GM19452 (cell line): ENCODE measurements around the gene AGBL1.

ENCODE experiments used
- ATAC-seq: cut with Tn5 transposase; IDR thresholded peaks from one replicate; pipeline ENCODE4 v1.9.1; 2021; ENCODE audit not compliant: unreplicated experiment

AGBL1 gene

GRCh38 chr15:86676002-86676401 is 596.3 kb downstream of the AGBL1 start:
- no peak for ATAC-seq

GRCh38 chr15:86677278-86677677 is 597.6 kb downstream of the AGBL1 start:
- no peak for ATAC-seq

- ATAC-seq = no peak
Observed at GRCh38 chr15:86685263-86685662, 605.6 kb downstream of the AGBL1 start.

- ATAC-seq = no peak
Observed at GRCh38 chr15:86689006-86689405, 609.3 kb downstream of the AGBL1 start.

- no peak for ATAC-seq
Observed at GRCh38 chr15:86690566-86690965, 610.9 kb downstream of the AGBL1 start.

GRCh38 chr15:86691091-86691663 is 611.5 kb downstream of the AGBL1 start:
- ATAC-seq = no peak

GRCh38 chr15:86700864-86701610 is 621.4 kb downstream of the AGBL1 start:
- ATAC-seq = no peak

GRCh38 chr15:86701611-86701963 is 621.9 kb downstream of the AGBL1 start:
- no peak for ATAC-seq

GRCh38 chr15:86706813-86707212 is 627.1 kb downstream of the AGBL1 start:
- ATAC-seq = no peak

GRCh38 chr15:86711476-86711875 is 631.8 kb downstream of the AGBL1 start:
- ATAC-seq = no peak

GRCh38 chr15:86714241-86714640 is 634.6 kb downstream of the AGBL1 start:
- no peak for ATAC-seq

- ATAC-seq = no peak
Observed at GRCh38 chr15:86725628-86726027, 646.0 kb downstream of the AGBL1 start.

GRCh38 chr15:86735247-86736040 is 655.8 kb downstream of the AGBL1 start:
- ATAC-seq = no peak

GRCh38 chr15:86741917-86742316 is 662.2 kb downstream of the AGBL1 start:
- no peak for ATAC-seq

GRCh38 chr15:86743283-86743903 is 663.7 kb downstream of the AGBL1 start:
- no peak for ATAC-seq

- ATAC-seq = no peak
Observed at GRCh38 chr15:86744198-86744780, 664.6 kb downstream of the AGBL1 start.

GRCh38 chr15:86751116-86751515 is 671.4 kb downstream of the AGBL1 start:
- no peak for ATAC-seq

GRCh38 chr15:86754846-86755245 is 675.2 kb downstream of the AGBL1 start:
- no peak for ATAC-seq

- no peak for ATAC-seq
Observed at GRCh38 chr15:86756688-86757087, 677.0 kb downstream of the AGBL1 start.

GRCh38 chr15:86759800-86760523 is 680.3 kb downstream of the AGBL1 start:
- ATAC-seq = no peak

GRCh38 chr15:86762874-86763273 is 683.2 kb downstream of the AGBL1 start:
- no peak for ATAC-seq
